Stimulated activated CD4-positive, alpha-beta T cell treated with anti-CD3 and anti-CD28 coated beads, Interleukin-1b, Interleukin-23, amount 100 ng/mL, for 48 hours (primary cell): Measurements from ENCODE around the gene EAPP.
"Not testable (repeated sequence)": the region's sequence is repeated elsewhere in the genome, so short reads cannot be mapped to it uniquely, and the experiment has no call there.

Source experiments
- DNase-seq: peaks from one replicate; pipeline ENCODE4 v3.0.0-alpha.2; 2020

Gene EAPP

GRCh38 chr14:34478261-34478660, 61.2 kb downstream of the EAPP start:
- DNase-seq = no peak

GRCh38 chr14:34476036-34476435, 63.5 kb downstream of the EAPP start:
- DNase-seq = not testable (repeated sequence)

GRCh38 chr14:34475163-34475562, 64.3 kb downstream of the EAPP start:
- DNase-seq = no peak

GRCh38 chr14:34474187-34474679, 65.3 kb downstream of the EAPP start:
- DNase-seq = no peak

GRCh38 chr14:34472706-34473279, 66.7 kb downstream of the EAPP start:
- DNase-seq = no peak

- DNase-seq = no peak
These were observed 69.2 kb downstream of the EAPP start for GRCh38 chr14:34470319-34470718.

- DNase-seq = no peak
These were observed 72.8 kb downstream of the EAPP start for GRCh38 chr14:34466691-34467090.
